Panc1 (cell line): Measurements from ENCODE around the gene FUT8. TPM values are rescaled to one million over a fixed set of nuclear protein-coding genes. Genes with fewer than 3 reads are reported as not detected.

Experiments
- ATAC-seq: fragments of 200-7000 bp; cut with Tn5 transposase; 2 replicates; pipeline ENCODE4 v1.9.1; 2020; ENCODE audit warnings: mild to moderate bottlenecking, moderate library complexity
- BruUV-seq: library from RNA; stranded (reverse); fragments of 400-500 nt; replicated peaks from 2 replicates; lab custom pipeline; 2021; lab: Mats Ljungman, UMichigan
- CTCF ChIA-PET: fragments of 300-600 bp; sonication (Branson Sonifier 250); formaldehyde crosslinking; loops from one replicate; lab custom pipeline; 2022; ENCODE audit warnings: antibody characterized with exemption; lab: Charles Lee
- POLR2A ChIA-PET: fragments of 300-600 bp; sonication (Branson Sonifier 250); formaldehyde crosslinking; loops from one replicate; lab custom pipeline; 2022; ENCODE audit warnings: antibody characterized with exemption; lab: Charles Lee
- DNase-seq: peaks from one replicate; pipeline ENCODE4 v3.0.0-alpha.2; 2010; ENCODE audit warnings: low read depth, low spot score
- H3K27ac ChIP-seq: 2 replicates; pipeline ENCODE4 v1.5.1; 2011; ENCODE audit warnings: mild to moderate bottlenecking, low read length, inconsistent platforms
- H3K27me3 ChIP-seq: fragments of 200-500 bp; sonication (Bioruptor generic); 2 replicates; pipeline ENCODE4 v1.6.0; 2014; ENCODE audit warnings: low read length, inconsistent platforms; ENCODE audit not compliant: control insufficient read depth, insufficient read depth
- H3K36me3 ChIP-seq: fragments of 200-500 bp; sonication (Bioruptor generic); 2 replicates; pipeline ENCODE4 v1.5.1; 2014; ENCODE audit warnings: inconsistent platforms, mild to moderate bottlenecking, low read length, moderate library complexity; ENCODE audit not compliant: control insufficient read depth, insufficient read depth
- H3K4me1 ChIP-seq: 2 replicates; pipeline ENCODE4 v1.5.1; 2011; ENCODE audit warnings: inconsistent platforms, mild to moderate bottlenecking, low read length, moderate library complexity; ENCODE audit not compliant: control insufficient read depth, insufficient read depth
- H3K4me3 ChIP-seq, 2 experiments: 2 replicates each; pipeline ENCODE4 v1.5.1; 2011 to 2012; ENCODE audit warnings: low read depth in 2 of 2, low read length in 2 of 2, mild to moderate bottlenecking in 2 of 2, inconsistent platforms in 1 of 2, moderate library complexity in 1 of 2
- H3K9me3 ChIP-seq: fragments of 200-500 bp; sonication (Bioruptor generic); 2 replicates; pipeline ENCODE4 v1.5.1; 2014; ENCODE audit warnings: low read depth, mild to moderate bottlenecking, inconsistent platforms, low read length, moderate library complexity; ENCODE audit not compliant: control insufficient read depth, insufficient read depth
- CTCF ChIP-seq: fragments of 450-650 bp; IDR thresholded peaks from 2 replicates; pipeline ENCODE4 v1.5.1; 2017; ENCODE audit warnings: mild to moderate bottlenecking
- POLR2AphosphoS5 ChIP-seq: IDR thresholded peaks from 2 replicates; pipeline ENCODE4 v1.6.1; 2012; ENCODE audit warnings: mild to moderate bottlenecking, low read depth, low read length, moderate library complexity
- REST ChIP-seq, 2 experiments: IDR thresholded peaks; 2 replicates each; pipeline ENCODE4 v1.6.1; 2011 to 2012; ENCODE audit warnings: low read depth in 2 of 2, control low read depth in 1 of 2, low read length in 1 of 2, mild to moderate bottlenecking in 1 of 2, moderate library complexity in 1 of 2; ENCODE audit not compliant: insufficient read depth in 1 of 2
- SIN3A ChIP-seq: IDR thresholded peaks from 2 replicates; pipeline ENCODE4 v1.6.1; 2012; ENCODE audit warnings: low read depth, mild to moderate bottlenecking, low read length, moderate library complexity, borderline replicate concordance; ENCODE audit not compliant: insufficient read depth
- TCF7L2 ChIP-seq: IDR thresholded peaks from 2 replicates; pipeline ENCODE4 v1.6.1; 2011; ENCODE audit warnings: mild to moderate bottlenecking, low read depth, low read length, inconsistent platforms
- in situ Hi-C: cut with HindIII; loops from 2 replicates; pipeline ENCODE4 v1.10.0; 2016; ENCODE audit warnings: low sequenced_read_pairs, low pct_unique_long_range_greater_than_20kb
- intact Hi-C: fragments of 100-400 bp; cut with micrococcal nuclease; formaldehyde crosslinking; loops from one replicate; pipeline ENCODE4 v1.10.0; 2022; ENCODE audit not compliant: unreplicated experiment
- total RNA-seq: library from RNA; stranded (reverse); gene quantifications from one replicate; pipeline ENCODE4 v1.2.1, GENCODE V29; 2021; ENCODE audit not compliant: unreplicated experiment

The FUT8 gene
- total RNA-seq, 1 experiment from 2014 or later = 31.4 TPM

GRCh38 chr14:65599375-65599774 is 186.8 kb downstream of the FUT8 start:
- ChIA-PET POLR2A (no interaction called here), CTCF (no interaction called here)
- ATAC-seq (no peak), DNase-seq (no peak)
- Histone ChIP-seq H3K27ac (no peak overlapping the region), H3K4me3 (no peak overlapping the region), H3K27me3 (no peaks in the 10 kb centered on the region), H3K36me3 (no peaks in the 10 kb centered on the region), H3K9me3 (no peaks in the 10 kb centered on the region), H3K4me1 (peaks cover 8% of the 10 kb centered on the region; the same call in 1 of the 2 replicates)
- in situ Hi-C loops = no loop called here
- BruUV-seq = no TSS peak
- intact Hi-C loops = no loop called here
- no peak for TF ChIP-seq POLR2AphosphoS5
- TF ChIP-seq TCF7L2 = no peak
- no peak for TF ChIP-seq CTCF
- TF ChIP-seq SIN3A = no peak
- TF ChIP-seq REST (IDR thresholded peaks at IDR 0.05; ENCODE audit: insufficient read depth in 1 of 2, low read depth in 2 of 2, low read length in 1 of 2) = no peak

GRCh38 chr14:65600742-65601141 is 188.2 kb downstream of the FUT8 start:
- no peaks in the 10 kb centered on the region for H3K27me3 ChIP-seq
- no peaks in the 10 kb centered on the region for H3K36me3 ChIP-seq
- ATAC-seq = no peak
- intact Hi-C loops = loop anchor here (5.0 kb wide), 1 partner anchor 188 kb away; the partner anchor contains the start of gene FUT8
- BruUV-seq = no TSS peak
- H3K4me3 ChIP-seq = no peak overlapping the region
- in situ Hi-C loops = no loop called here
- DNase-seq = no peak
- H3K27ac ChIP-seq = no peak overlapping the region; the same call in 1 of the 2 replicates
- H3K9me3 ChIP-seq = no peaks in the 10 kb centered on the region
- CTCF ChIA-PET = no interaction called here
- peaks cover 5% of the 10 kb centered on the region; the same call in 1 of the 2 replicates for H3K4me1 ChIP-seq
- TF ChIP-seq REST (IDR thresholded peaks at IDR 0.05; ENCODE audit: insufficient read depth in 1 of 2, low read depth in 2 of 2, low read length in 1 of 2) (no peak), CTCF (no peak), SIN3A (no peak), POLR2AphosphoS5 (no peak), TCF7L2 (no peak)
- POLR2A ChIA-PET = no interaction called here
